Measurements from ENCODE around the gene LPAR2. TPM values are rescaled to one million over a fixed set of nuclear protein-coding genes. Genes with fewer than 3 reads are reported as not detected.
"Not testable (repeated sequence)": the region's sequence is repeated elsewhere in the genome, so short reads cannot be mapped to it uniquely, and the experiment has no call there.

LPAR2 gene
- total RNA-seq (2014; rRNA removed; shearing (Covaris generic)) = 0.24 TPM in 1 of 2 replicates, not detected in the other

DNA sequence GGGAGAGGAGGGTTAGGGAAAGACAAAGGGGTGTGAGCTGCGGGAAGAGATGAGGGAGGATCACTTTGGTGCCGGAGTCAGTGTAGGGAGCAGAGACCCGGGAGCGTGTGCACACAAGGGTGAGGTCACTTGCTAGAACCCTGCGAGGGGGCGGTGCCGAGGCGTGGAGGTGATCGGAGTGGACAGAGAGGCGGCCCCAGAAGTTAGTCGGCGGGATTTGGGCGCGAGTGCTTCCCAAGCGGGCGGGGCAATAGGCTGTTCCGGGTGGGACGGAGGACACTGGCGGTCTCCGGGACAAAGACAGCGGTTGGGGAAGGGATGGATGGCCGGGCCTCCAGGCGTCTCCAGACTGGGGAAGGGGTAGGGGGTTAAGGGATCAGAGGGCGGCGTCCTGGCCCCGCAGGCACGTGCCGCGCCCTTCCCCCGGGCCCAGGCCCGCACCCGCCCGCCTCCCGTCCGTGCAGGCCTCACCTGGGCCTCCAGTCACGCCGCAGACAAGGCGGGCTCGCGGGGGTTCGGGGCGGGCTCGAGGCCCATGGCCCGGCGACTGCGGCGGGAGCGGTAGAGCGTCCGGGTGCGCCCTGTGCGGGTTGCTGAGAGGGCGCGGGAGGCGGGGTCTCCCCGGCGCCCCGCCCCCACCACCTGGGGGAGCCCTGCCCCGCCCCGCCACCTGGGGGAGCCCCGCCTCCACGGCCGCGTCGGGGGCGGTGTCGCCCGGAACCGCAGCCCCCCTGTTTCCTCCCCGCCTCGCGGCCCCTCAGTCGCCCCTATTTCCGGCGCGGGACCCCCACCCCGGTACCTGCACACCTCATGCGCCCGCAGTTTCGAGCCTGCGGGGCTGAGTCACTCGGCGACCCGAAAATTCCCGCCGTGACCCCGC, at the start of gene LPAR2:
LPAR2 (minus strand) TSS at position 600 of the 880 bp plus-strand sequence. CDS start 945 bp downstream, outside the sequence.
- Histone ChIP-seq H3K36me3 (no peaks in the 10 kb centered on the region), H3K27me3 (replicated peaks) (no peaks in the 10 kb centered on the region), H3K4me1 (replicated peaks) (no peaks in the 10 kb centered on the region), H3K9me3 (replicated peaks) (no peaks in the 10 kb centered on the region), H3K4me3 (no peak within 1 kb of the TSS), H3K27ac (no peak within 1 kb of the TSS)
- no peak for DNase-seq (ENCODE audit: low read depth in 1 of 2, low spot score in 2 of 2)

DNA sequence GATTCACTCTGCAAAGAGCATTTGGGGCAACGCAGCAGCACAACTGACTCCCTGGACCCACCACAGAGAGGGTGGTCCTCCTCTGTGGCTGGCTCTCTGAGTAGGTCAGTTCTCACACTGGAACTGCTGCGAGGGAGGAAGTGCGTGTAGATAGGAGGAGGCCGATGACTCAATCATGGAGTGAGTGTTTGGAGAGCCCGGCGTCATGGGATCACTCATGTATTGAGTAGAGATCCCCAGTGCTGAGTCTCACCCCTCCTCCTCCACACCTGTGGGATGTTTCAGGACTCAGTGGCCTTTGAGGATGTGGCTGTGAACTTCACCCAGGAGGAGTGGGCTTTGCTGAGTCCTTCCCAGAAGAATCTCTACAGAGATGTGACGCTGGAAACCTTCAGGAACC, 49.6 kb upstream of the LPAR2 start:
- peaks cover 24% of the 10 kb centered on the region for H3K9me3 ChIP-seq (replicated peaks)

DNA sequence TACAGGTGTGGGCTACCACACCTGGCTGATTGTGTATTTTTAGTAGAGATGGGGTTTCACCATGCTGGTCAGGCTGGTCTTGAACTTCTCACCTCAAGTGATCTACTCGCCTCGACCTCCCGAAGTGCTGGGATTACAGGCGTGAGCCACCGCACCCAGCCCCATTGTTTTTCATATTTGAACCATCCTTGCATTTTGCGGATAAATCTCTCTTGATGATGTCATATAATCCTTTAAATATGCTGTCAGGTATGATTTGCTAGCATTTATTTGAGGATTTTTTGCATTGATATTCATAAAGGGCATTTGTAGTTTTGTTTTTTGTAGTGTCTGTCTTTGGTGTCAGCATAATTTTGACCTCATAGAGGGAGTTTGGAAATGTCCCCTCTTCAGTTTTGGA, 46.3 kb upstream of the LPAR2 start:
- H3K27ac ChIP-seq = no peak overlapping the region
- H3K4me3 ChIP-seq = no peak overlapping the region
- H3K36me3 ChIP-seq = peaks cover 41% of the 10 kb centered on the region

More for the DNA sequence above, 49.6 kb upstream of the LPAR2 start:
- Histone ChIP-seq H3K4me1 (replicated peaks) (no peaks in the 10 kb centered on the region), H3K27ac (no peak overlapping the region), H3K27me3 (replicated peaks) (no peaks in the 10 kb centered on the region), H3K4me3 (no peak overlapping the region), H3K36me3 (peaks cover 56% of the 10 kb centered on the region)
- no peak for DNase-seq (ENCODE audit: low read depth in 1 of 2, low spot score in 2 of 2)

DNA sequence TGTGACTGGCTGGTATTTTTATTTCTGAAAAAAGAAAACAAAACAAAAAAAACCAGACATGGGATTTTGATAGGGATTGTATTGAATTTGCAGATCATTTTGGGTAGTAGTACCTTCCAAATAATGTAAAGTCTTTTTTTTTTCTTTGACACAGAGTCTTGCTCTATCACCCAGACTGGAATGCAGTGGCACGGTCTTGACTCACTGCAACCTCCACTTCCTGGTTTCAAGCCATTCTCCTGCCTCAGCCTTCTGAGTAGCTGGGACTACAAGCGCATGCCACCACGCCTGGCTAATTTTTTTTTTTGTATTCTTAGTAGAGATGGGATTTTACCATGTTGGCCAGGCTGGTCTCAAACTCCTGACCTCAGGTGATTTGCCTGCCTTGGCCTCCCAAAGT, 44.8 kb upstream of the LPAR2 start:
- Histone ChIP-seq H3K27ac (no peak overlapping the region), H3K4me3 (no peak overlapping the region), H3K9me3 (replicated peaks) (peaks cover 10% of the 10 kb centered on the region), H3K36me3 (peaks cover 36% of the 10 kb centered on the region), H3K4me1 (replicated peaks) (0 out of 2 replicates have a peak, but pooled peaks cover 3% of the 10 kb centered on the region), H3K27me3 (replicated peaks) (no peaks in the 10 kb centered on the region)
- DNase-seq (ENCODE audit: low read depth in 1 of 2, low spot score in 2 of 2) = no peak

More for the DNA sequence above, 46.3 kb upstream of the LPAR2 start:
- no peaks in the 10 kb centered on the region for H3K27me3 ChIP-seq (replicated peaks)
- DNase-seq (ENCODE audit: low read depth in 1 of 2, low spot score in 2 of 2) = no peak
- H3K9me3 ChIP-seq (replicated peaks) = peaks cover 11% of the 10 kb centered on the region
- H3K4me1 ChIP-seq (replicated peaks) = 0 out of 2 replicates have a peak, but pooled peaks cover 3% of the 10 kb centered on the region

DNA sequence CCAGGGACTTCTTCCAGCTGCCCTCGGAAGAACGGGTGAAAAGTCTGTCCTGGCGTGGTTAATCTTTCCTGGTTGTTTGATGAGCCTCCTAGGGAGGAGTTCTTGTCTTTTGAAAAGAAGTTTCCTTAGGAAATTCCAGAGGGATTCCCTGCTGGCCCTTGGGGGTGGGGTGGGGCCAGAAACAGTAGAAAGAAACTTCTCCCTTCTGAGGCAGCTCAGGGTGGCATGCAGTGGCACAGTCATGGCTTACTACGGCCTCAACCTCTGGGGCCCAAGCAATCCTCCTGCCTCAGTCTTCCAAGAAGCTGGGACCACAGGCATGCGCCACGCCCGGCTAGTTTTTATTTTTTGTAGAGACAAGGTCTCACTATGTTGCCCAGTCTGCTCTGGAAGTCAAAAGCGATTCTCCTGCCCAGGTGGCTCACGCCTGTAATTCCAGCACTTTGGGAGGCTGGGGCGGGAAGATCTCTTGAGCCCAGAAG, 42.1 kb upstream of the LPAR2 start:
- H3K9me3 ChIP-seq (replicated peaks) = peaks cover 4% of the 10 kb centered on the region; the same call in 1 of the 2 replicates
- no peak overlapping the region for H3K27ac ChIP-seq
- no peaks in the 10 kb centered on the region for H3K27me3 ChIP-seq (replicated peaks)
- no peak overlapping the region for H3K4me3 ChIP-seq
- no peak for DNase-seq (ENCODE audit: low read depth in 1 of 2, low spot score in 2 of 2)
- 0 out of 2 replicates have a peak, but pooled peaks cover 3% of the 10 kb centered on the region for H3K4me1 ChIP-seq (replicated peaks)
- peaks cover 21% of the 10 kb centered on the region for H3K36me3 ChIP-seq

DNA sequence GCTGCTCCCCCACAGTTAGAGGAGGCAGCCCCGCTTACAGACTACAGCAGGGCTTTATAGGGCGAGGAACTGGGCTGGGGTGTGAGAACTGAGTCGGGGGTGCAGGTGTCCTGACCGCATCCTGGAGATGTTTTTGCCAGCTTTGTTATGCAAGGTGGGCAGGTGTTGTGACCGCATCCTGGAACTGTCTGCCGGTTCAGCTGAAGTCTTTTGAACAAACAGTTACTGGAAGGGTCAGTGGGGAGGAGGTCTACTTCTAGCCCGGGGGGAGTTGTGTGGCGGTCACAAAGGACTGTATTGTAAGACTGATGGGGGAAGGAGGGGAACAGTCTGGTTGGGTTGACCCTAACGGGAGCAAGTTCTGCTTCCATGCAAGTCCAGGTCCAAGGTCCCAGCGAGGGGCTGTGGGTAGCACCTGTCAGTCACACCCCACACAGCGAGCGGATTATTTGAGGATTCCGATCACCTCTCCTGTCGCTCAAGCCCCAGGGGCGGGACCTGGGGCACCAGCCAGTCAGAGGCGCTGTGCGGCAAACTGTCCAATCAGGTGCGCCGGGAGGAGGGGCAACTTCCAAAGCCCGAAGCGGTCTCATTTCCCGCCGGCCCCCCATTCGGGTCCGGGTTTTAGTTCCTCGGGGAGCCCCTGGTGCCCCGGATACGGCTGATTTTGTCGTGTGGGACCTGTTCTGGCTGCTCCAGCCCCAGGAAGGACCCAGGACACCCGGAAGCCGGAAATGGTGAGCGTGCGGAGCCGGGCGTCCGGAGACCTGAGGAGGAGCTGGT, 40.4 kb upstream of the LPAR2 start, which contains the start of gene ZNF101:
ZNF101 (plus strand) TSS at position 610 of the 783 bp plus-strand sequence; CDS start at position 735, 125 bp downstream.
- H3K27me3 ChIP-seq (replicated peaks) = no peaks in the 10 kb centered on the region
- peak; percentile 88 to 91 for DNase-seq (ENCODE audit: low read depth in 1 of 2, low spot score in 2 of 2)
- H3K9me3 ChIP-seq (replicated peaks) = no peaks in the 10 kb centered on the region
- H3K4me3 ChIP-seq = peak within 1 kb of the TSS; percentile 68
- H3K36me3 ChIP-seq = peaks cover 12% of the 10 kb centered on the region
- 0 out of 2 replicates have a peak, but pooled peaks cover 3% of the 10 kb centered on the region for H3K4me1 ChIP-seq (replicated peaks)
- peak within 1 kb of the TSS; percentile 64 for H3K27ac ChIP-seq

DNA sequence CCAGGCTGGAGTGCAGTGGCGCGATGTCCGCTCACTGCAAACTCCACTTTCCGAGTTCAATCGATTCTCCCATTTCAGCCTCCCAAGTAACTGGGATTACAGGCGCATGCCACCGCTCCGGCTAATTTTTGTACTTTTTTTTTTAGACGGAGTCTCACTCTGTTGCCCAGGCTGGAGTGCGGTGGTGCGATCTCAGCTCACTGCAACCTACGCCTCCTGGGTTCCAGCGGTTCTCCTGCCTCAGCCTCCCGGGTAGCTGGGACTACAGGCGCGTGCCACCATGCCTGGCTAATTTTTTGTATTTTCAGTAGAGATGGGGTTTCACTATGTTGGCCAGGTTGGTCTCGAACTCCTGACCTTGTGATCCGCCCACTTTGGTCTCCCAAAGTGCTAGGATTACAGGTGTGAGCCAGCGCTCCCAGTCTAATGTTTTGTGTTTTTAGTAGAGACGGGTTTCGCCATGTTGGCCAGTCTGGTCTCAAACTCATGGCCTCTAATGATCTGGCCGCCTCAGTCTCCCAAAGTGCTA, 37.5 kb upstream of the LPAR2 start:
- peaks cover 18% of the 10 kb centered on the region for H3K4me1 ChIP-seq (replicated peaks)
- H3K27me3 ChIP-seq (replicated peaks); H3K9me3 ChIP-seq (replicated peaks); H3K27ac ChIP-seq; H3K4me3 ChIP-seq; DNase-seq (ENCODE audit: low read depth in 1 of 2, low spot score in 2 of 2): not testable (repeated sequence)
- H3K36me3 ChIP-seq = peaks cover 16% of the 10 kb centered on the region

DNA sequence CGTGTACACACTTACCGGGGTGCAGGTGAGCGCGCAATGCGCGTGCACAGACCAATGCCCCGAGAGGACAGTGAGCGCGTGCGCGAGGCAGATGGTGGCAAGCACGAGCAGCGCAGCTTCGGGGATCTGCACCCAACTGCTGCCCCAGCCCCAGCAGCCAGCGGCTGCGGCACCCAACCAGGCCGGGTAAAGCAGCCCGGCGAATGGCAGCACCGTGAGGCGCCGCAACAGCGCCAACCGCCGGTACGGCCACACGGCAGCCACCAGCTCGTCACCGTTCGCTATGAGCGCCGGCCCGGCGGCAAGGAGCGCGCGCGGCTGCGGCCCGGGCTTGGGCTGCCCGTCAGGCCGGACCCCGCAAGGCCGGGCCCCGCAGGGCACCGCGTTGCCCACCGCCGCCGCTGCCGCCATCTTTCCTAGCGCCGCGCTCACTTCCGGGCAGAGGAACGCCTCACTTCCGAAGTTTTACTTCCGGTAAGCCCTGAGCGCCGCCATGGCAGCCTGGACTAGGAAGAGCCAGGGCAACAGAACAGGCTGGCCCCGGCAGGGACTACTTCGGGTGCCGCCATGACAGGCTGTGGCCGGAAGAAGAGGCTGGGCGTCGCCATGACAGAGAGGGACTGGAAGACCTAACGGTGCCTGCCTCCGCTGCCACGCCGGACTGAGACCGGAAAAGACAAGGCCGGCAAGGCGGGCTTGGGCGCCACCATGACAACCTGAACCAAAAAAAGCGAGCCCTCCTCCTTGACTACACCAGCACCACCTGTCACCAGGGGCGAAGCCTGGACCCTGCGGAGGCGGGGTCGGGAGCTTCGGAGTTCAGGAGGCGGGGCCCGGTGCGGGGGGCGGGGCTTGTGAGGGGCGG, 35.5 kb upstream of the LPAR2 start, which contains the start of gene ATP13A1:
ATP13A1 (minus strand) TSS at position 421 of the 865 bp plus-strand sequence; CDS start at position 411, 10 bp downstream.
- Histone ChIP-seq H3K27me3 (replicated peaks) (no peaks in the 10 kb centered on the region), H3K36me3 (peaks cover 28% of the 10 kb centered on the region), H3K4me1 (replicated peaks) (peaks cover 15% of the 10 kb centered on the region), H3K9me3 (replicated peaks) (no peaks in the 10 kb centered on the region), H3K4me3 (peak within 1 kb of the TSS; percentile 97), H3K27ac (peak within 1 kb of the TSS; percentile 86)
- DNase-seq (ENCODE audit: low read depth in 1 of 2, low spot score in 2 of 2) = peak; percentile 97 to 98

DNA sequence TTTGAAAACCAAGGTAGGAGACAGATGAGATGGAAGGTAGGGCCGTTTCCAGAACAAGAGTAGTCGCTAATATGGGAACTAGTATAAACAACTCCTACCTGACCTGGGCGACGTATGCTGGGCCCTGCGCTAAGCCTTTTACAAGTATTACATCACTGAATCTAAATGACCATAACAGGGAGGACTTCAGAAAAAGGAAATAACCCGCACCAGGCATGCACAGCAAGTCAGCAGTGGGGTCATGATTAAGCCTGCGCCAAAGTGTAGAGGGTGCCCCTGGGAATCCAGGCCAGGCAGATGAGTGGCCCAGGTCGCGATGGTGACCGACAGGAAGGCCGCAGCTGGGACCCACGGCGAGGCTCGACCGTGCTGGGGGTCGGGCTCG, 34.8 kb upstream of the LPAR2 start:
- Histone ChIP-seq H3K27ac (peak overlapping the region; percentile 86), H3K4me1 (replicated peaks) (peaks cover 15% of the 10 kb centered on the region), H3K27me3 (replicated peaks) (no peaks in the 10 kb centered on the region), H3K4me3 (peak overlapping the region; percentile 97), H3K36me3 (peaks cover 34% of the 10 kb centered on the region), H3K9me3 (replicated peaks) (no peaks in the 10 kb centered on the region)
- no peak for DNase-seq (ENCODE audit: low read depth in 1 of 2, low spot score in 2 of 2)

DNA sequence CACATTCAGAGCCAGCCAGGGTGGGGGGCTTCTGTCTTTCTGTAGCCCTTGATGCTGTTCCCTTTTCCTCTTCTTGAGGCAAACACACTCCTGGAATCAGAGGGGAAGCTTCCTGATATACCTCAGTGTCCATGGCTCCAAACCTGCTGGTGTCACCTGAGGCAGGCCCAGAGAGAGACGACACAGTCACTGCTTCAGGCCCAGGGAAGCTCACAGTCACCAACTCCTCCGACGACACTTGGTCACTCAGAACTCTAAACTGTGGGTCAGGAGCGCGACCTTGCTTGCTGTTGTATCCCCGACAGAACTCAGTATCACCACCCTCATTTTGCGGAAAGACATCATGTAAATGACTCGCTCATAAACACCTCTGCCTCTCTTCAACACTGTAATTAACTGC, 34.3 kb upstream of the LPAR2 start:
- peaks cover 15% of the 10 kb centered on the region for H3K4me1 ChIP-seq (replicated peaks)
- H3K4me3 ChIP-seq = peak overlapping the region; percentile 97
- no peak for DNase-seq (ENCODE audit: low read depth in 1 of 2, low spot score in 2 of 2)
- peaks cover 39% of the 10 kb centered on the region for H3K36me3 ChIP-seq
- H3K27me3 ChIP-seq (replicated peaks) = no peaks in the 10 kb centered on the region
- no peaks in the 10 kb centered on the region for H3K9me3 ChIP-seq (replicated peaks)
- H3K27ac ChIP-seq = no peak overlapping the region

DNA sequence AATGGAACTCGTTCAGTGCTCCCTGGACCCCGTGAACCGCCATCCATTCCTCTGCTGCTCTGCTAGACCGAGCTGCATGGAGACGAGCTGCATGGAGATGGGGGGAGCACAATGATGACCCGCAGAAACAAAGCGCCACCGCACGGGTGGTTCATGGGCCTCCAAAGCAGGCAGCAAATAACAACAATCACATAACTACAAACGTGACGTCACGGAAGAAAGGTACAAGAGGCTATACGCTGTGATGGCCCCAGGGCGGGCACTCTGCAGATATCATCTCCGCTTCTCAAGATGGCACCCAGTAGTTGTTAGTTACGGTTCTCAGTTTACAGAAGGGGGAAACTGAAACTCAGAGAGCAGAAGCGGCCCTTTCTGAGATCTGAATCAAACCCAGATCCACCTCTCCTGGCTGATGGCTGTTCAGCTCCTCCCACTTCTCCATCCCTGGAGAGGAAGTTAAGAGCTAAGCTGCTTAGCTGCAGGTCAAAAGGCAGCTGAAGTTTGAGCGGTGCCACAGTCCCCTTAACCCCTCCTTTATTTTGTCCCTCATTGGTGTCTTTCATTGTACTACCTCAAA, 33.7 kb upstream of the LPAR2 start:
- Histone ChIP-seq H3K36me3 (peaks cover 45% of the 10 kb centered on the region), H3K4me1 (replicated peaks) (peaks cover 15% of the 10 kb centered on the region), H3K9me3 (replicated peaks) (no peaks in the 10 kb centered on the region), H3K27ac (no peak overlapping the region), H3K4me3 (no peak overlapping the region), H3K27me3 (replicated peaks) (no peaks in the 10 kb centered on the region)
- DNase-seq (ENCODE audit: low read depth in 1 of 2, low spot score in 2 of 2) = no peak

DNA sequence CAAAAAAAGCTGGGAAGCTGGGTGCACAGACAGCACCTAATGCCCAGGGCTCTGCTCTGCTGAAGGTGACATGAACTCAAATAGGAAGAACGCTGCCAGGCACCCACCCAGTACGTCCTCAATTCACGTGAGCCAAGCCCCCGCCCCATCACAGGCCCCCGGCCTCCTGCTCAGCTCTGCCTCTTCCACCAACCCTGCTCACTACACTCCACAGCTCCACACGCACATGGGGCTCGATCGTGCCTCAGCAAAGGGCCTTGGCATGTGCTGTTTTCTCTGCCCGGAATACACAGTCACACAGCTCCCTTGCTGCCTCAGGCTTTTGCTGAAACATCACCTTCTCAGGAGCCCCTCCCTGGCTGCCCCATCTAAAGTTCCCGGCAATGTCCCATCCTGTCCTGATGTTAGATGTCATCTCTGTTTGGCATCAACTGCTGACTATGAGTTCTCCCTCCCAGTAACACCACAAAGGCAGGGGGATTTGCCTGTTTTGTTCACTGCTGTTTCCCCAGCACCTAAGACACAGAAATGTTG, 33.2 kb upstream of the LPAR2 start:
- Histone ChIP-seq H3K4me3 (no peak overlapping the region), H3K36me3 (peaks cover 50% of the 10 kb centered on the region), H3K4me1 (replicated peaks) (peaks cover 15% of the 10 kb centered on the region), H3K9me3 (replicated peaks) (no peaks in the 10 kb centered on the region), H3K27me3 (replicated peaks) (no peaks in the 10 kb centered on the region), H3K27ac (no peak overlapping the region)
- DNase-seq (ENCODE audit: low read depth in 1 of 2, low spot score in 2 of 2) = no peak

Data from SJSA1 (cell line).